GM12872 (cell line): ENCODE measurements around the gene ITSN1.

Source experiments
- TF ChIP-seq, protein P1 (sequence below): IDR thresholded peaks from 3 replicates; pipeline ENCODE4 v1.5.1; 2011; ENCODE audit warnings: low read depth, mild to moderate bottlenecking, low read length, moderate library complexity; ENCODE audit not compliant: insufficient read depth

ITSN1 gene

DNA sequence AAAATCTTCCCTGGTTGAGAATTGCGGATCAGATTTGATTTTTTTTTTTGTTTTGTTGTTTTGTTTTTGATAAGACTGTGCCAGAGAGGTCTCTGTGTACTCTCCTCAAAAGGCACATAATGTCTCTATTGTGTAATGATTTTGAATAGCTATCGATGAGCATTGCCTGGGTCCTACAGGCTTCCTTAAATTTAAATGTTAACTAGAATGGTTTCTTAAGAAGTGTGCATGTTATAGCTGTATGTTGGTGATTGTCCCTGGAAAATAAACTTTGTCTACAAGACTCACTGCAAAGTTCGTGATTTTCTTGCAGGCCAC, 121.2 kb downstream of the ITSN1 start:
- TF ChIP-seq, protein P1, sequence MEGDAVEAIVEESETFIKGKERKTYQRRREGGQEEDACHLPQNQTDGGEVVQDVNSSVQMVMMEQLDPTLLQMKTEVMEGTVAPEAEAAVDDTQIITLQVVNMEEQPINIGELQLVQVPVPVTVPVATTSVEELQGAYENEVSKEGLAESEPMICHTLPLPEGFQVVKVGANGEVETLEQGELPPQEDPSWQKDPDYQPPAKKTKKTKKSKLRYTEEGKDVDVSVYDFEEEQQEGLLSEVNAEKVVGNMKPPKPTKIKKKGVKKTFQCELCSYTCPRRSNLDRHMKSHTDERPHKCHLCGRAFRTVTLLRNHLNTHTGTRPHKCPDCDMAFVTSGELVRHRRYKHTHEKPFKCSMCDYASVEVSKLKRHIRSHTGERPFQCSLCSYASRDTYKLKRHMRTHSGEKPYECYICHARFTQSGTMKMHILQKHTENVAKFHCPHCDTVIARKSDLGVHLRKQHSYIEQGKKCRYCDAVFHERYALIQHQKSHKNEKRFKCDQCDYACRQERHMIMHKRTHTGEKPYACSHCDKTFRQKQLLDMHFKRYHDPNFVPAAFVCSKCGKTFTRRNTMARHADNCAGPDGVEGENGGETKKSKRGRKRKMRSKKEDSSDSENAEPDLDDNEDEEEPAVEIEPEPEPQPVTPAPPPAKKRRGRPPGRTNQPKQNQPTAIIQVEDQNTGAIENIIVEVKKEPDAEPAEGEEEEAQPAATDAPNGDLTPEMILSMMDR: no peak

DNA sequence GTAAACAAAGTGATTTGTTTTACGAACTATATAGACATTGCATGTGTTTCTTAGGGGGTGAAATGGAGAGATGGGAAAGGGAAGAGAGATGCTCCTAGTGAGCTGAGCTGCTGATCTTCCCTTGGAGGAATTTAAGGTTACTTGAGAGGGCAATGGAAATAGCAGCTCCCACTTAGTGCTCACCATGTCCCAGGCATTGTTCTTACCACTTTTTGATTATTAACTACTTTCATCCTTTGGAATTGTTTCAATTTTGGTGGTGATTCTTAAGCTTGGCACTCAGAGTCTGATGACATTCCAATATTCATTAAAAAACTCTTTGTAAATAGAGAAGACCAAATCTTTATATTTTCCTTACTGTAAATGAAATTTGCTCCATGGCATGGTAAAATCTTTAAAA, 124.9 kb downstream of the ITSN1 start:
- TF ChIP-seq, protein P1: no peak

DNA sequence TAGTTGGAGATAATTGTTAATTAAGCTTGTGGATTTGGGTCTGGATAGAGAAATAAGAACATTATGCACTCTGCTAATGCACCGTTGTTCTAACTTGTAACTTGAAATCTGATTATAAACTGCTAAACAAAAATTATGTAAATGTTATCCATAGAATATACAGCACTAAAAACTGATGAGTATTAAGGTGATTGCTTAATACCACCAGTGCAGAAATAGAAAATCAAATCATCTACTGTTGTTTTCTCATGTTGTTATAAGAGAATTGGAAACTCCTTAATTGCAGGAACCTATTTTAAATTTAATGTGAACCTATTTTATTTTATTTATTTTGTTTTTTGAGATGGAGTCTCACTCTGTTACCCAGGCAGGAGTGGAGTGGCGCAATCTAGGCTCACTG, 125.7 kb downstream of the ITSN1 start:
- TF ChIP-seq, protein P1: no peak

DNA sequence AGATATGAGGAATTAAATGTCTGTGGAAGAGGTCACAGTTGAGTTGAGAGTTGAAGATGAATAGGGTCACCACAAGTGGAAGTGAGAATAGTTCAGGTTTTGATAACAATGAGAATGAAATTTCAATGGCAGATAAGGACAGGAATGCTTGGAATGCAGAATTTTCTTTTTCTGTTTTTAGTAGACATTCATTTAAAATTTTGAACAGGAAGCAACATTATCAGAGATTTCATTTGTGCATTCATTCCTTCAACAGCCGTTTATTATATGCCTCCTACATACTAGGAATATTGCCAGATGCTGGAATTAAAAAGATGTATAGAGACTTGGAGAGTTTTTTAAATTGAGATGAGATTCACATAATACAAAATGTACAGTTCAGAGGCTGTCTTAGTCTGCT, 126.8 kb downstream of the ITSN1 start:
- TF ChIP-seq, protein P1: no peak

DNA sequence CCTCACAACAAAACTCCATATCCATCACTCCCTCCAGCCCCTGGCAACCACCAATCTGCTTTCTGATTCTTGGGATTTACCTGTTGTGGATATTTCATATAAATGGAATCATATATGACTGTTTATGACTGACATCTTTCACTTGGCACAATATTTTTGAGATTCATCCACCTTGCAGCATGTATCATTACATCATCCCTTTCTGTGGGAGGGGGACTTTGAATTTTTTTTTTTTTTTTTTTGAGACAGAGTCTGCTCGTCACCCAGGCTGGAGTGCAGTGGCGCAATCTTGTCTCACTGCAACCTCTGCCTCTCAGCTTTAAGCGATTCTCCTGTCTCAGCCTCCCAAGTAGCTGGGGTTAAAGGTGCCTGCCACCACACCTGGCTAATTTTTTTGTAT, 128.2 kb downstream of the ITSN1 start:
- TF ChIP-seq, protein P1: no peak

DNA sequence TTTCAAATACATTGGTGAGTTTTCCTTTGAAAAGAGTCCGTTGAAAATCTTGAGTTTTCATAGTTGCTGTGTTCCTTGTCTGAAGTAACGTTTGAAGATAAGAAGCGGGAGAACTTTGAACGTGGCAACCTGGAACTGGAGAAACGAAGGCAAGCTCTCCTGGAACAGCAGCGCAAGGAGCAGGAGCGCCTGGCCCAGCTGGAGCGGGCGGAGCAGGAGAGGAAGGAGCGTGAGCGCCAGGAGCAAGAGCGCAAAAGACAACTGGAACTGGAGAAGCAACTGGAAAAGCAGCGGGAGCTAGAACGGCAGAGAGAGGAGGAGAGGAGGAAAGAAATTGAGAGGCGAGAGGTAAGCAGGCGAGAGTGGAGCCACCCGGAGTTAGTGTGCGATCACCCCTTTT, 129.7 kb downstream of the ITSN1 start:
- TF ChIP-seq, protein P1: no peak

DNA sequence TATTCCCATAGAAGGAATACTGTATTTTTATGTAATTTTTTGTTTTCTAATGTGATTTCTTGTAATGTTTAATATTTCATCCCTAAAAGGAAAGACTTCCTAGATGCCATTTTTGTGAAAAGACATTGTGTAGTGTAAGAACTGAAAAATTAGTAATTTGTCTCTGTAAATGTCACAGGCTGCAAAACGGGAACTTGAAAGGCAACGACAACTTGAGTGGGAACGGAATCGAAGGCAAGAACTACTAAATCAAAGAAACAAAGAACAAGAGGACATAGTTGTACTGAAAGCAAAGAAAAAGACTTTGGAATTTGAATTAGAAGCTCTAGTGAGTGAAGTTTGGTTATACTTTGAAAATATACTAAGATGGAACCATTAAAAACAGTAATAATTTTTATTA, 132.2 kb downstream of the ITSN1 start:
- TF ChIP-seq, protein P1: no peak

DNA sequence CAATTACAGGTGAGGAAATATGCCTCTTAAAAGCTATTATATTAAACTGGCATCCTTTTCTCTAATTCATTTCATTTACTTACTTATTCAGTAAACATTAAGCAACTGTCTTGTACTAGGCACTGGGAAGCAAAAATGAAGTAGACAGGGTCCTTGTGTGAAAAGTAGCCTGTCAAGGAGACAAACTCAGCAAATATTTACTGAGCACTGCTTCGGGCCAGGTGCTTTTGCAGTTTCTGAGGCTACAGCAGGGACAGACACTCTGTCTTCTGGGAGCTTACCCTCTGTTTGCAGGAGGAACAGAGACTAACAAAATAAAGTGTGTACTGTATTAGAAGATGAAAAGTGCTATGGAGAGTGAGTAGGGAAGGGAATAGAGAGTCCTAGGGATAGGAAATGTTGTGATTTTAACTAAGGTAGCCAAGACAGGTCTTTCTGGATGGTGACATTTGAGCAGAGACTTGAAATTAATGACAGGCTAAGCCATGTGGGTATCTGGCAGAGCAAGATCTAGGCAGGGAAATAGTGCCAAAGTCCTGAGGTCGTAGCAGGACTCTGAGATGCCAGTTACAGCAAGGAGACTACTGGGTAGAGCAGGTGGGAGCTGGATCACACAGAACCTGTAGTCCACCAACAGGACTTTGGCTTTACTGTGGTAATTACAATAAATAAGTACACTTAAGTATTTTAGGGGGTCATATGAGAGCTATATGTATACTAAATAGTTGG, 133.0 kb downstream of the ITSN1 start:
- TF ChIP-seq, protein P1: no peak
